Ramos (cell line): ENCODE measurements around the gene SLC22A13.
"Not testable (repeated sequence)": the region's sequence is repeated elsewhere in the genome, so short reads cannot be mapped to it uniquely, and the experiment has no call there.

Experiments
- in situ Hi-C: fragments of 300-500 bp; cut with MboI; formaldehyde crosslinking; loops from one replicate; pipeline ENCODE4 v1.14.3; 2022; ENCODE audit warnings: low sequenced_read_pairs; ENCODE audit not compliant: unreplicated experiment

Gene SLC22A13, protein sequence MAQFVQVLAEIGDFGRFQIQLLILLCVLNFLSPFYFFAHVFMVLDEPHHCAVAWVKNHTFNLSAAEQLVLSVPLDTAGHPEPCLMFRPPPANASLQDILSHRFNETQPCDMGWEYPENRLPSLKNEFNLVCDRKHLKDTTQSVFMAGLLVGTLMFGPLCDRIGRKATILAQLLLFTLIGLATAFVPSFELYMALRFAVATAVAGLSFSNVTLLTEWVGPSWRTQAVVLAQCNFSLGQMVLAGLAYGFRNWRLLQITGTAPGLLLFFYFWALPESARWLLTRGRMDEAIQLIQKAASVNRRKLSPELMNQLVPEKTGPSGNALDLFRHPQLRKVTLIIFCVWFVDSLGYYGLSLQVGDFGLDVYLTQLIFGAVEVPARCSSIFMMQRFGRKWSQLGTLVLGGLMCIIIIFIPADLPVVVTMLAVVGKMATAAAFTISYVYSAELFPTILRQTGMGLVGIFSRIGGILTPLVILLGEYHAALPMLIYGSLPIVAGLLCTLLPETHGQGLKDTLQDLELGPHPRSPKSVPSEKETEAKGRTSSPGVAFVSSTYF

GRCh38 chr3:38265604-38266307 lies at the start of gene SLC22A13:
Gene SLC22A13 (plus strand): TSS chr3:38265812. CDS start chr3:38265861, 49 bp downstream.
- in situ Hi-C loops: no loop called here

GRCh38 chr3:38219609-38220197 lies 45.9 kb upstream of the SLC22A13 start:
- in situ Hi-C loops: no loop called here

- in situ Hi-C loops: no loop called here
Observed at GRCh38 chr3:38221005-38221404, 44.6 kb upstream of the SLC22A13 start.

DNA sequence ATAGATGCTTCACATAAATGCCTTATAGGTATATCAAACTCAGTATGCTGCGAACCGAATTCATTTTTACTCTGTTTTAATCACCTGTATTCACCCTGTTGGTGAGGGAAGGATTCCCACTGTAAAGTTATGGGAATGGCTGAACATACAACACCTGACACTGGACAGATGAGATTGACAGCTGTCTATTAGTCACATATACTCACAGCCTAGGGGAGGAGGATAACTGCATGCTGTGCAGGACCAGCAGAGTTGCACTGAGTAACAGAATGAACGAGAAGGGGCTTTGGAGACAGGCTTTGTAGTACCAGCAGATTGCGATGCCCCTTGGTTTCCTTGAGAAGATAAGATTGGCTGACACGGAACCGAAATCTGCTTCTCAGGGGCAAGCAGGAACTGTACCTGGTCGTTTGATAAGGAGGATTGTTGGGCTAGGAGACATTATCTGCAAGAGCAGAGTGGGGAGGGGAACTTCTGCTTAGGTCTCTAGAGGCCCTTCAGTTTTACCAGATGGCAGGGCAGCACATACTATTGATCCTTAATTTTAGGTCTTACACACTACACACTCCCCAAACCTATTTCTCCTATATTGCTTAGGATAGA lies 43.5 kb upstream of the SLC22A13 start:
- in situ Hi-C loops: no loop called here

DNA sequence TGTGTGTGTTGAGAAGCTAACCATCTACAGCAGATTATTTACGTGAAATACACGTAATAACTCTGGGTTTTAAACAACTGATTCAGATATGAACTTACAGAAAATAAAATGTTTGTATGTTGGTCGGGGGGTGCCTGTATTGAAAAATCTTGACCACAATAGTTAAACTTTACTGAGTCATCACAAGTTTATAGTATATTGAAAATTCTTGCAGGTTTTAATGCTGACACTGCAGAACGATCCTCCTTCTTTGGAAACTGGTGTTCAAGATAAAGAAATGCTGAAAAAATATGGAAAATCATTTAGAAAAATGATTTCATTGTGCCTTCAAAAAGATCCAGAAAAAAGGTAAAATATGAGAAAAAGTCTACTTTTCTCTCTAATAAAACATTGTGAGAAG lies 41.3 kb upstream of the SLC22A13 start:
- in situ Hi-C loops: no loop called here

GRCh38 chr3:38226273-38226672 lies 39.3 kb upstream of the SLC22A13 start:
- in situ Hi-C loops: no loop called here

DNA sequence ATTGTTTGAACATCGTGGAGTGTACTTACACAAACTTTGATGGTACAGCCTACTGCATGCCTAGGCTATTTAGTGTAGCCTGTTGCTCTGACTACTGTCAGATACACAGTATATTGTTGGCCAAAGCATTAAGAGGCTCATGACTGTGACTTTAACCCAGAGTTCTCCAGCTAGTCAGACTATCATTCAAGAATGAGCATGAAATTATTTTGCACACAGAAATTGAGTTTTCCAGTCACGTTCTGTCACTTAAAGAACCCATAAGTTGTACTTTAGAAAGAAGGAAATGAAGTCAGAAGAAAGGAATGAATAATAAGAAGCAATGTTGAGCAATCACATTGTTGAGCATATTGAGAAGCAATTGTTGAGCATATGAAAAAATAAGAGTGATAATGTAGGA lies 37.6 kb upstream of the SLC22A13 start:
- in situ Hi-C loops: no loop called here

- in situ Hi-C loops: no loop called here
Observed at GRCh38 chr3:38229036-38229435, 36.6 kb upstream of the SLC22A13 start.

- in situ Hi-C loops: no loop called here
Observed at GRCh38 chr3:38232701-38233100, 32.9 kb upstream of the SLC22A13 start.

- in situ Hi-C loops: no loop called here
Observed at GRCh38 chr3:38235466-38235865, 30.1 kb upstream of the SLC22A13 start.

- in situ Hi-C loops: no loop called here
Observed at GRCh38 chr3:38238416-38239008, 27.1 kb upstream of the SLC22A13 start.

DNA sequence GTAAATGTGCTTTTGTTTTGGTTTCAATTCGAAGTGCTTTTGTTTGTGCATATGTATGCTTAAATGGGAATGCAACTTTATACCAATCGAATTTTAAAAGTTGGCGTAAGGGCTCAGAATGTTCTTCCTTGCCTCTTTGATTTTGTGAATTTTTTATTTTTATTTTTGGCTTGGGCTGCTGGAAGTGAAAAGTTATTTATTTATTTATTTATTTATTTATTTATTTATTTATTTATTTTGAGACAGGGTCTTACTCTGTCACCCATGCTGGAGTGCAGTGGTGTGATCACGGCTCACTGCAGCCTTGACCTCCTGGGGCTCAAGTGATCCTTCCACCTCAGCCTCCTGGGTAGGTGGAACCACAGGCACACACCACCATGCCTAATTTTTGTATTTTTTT lies 22.8 kb upstream of the SLC22A13 start:
- in situ Hi-C loops: not testable (repeated sequence)

- in situ Hi-C loops: no loop called here
Observed at GRCh38 chr3:38245930-38246329, 19.7 kb upstream of the SLC22A13 start.

GRCh38 chr3:38247366-38248035 lies 18.1 kb upstream of the SLC22A13 start:
- in situ Hi-C loops: no loop called here

DNA sequence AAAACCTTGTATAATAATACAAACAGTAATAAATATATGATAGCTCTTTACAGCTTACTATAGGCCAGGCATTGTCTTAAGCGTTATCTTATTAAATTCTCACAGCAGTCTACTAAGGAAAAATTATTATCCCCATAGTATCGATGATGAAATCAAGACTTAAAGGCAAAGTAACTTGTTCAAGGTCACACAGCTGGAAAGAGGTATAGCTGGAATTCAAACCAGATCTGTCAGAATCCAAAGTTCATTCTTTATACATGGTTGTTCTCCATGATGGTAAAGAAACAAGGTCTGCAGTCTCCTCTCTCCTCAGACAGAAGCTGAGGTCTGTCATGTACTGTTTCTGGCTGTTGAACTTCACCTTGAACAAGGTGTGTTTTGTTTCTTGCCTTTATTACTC lies 15.4 kb upstream of the SLC22A13 start:
- in situ Hi-C loops: no loop called here

GRCh38 chr3:38251197-38251596 lies 14.4 kb upstream of the SLC22A13 start:
- in situ Hi-C loops: no loop called here

- in situ Hi-C loops: no loop called here
Observed at GRCh38 chr3:38253704-38254103, 11.9 kb upstream of the SLC22A13 start.

- in situ Hi-C loops: no loop called here
Observed at GRCh38 chr3:38254872-38255271, 10.7 kb upstream of the SLC22A13 start.

DNA sequence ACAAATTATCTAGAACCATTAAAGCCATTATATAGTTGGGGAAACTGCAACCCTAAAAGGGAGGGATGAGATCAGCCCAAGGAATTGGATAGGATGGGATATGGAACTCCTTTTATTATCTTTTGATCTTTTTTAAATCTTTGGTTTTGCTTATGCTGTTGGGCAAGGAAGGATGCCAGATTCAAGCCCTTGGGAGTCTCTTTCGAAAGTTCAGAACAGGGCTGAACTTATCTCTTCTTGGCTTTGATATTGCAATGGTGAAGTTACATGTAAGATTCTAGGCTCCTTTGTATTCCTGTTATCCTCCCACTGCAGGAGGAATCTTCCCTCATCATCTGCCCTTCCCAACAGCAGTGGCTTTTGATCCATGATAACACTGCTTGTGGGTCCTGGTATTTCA lies 10.0 kb upstream of the SLC22A13 start:
- in situ Hi-C loops: no loop called here

GRCh38 chr3:38257583-38257982 lies 8.0 kb upstream of the SLC22A13 start:
- in situ Hi-C loops: no loop called here
